ENCODE data around the gene ATP5F1E.

The ATP5F1E gene

DNA sequence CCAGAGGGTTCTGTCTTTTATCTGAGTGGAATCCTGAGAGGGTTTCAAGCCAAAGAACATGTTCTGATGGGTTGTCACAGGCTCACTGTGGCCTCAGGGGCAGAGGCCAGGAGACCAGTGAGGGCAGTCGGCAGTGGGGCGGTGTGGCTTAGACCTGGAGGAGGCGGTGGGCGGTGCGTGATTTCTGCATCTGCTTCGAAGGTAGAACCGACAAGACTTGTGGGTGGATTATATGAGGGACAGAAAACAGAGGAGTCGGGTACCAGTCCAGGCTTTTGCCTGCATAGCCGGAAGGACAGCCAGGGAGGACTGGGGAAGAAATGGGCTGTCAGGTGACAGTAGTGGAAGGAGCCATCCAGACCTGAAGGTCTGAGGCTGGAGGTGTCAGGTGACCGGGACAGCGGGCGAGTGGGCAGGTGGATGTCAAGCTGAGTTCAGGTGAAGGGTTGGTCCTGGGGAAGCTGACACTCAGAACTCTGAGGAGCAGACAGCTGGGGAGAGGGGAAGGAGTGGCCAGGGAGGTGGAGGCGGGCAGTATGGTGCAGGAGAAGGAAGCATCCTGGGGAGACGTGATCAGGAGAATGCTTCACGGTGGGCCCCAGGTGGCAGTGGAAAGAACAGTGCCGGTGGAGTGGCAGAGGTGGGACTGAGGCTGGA is 28.2 kb downstream of the ATP5F1E start:
- Histone ChIP-seq H3K27me3 (ENCODE audit: control insufficient read depth, insufficient read depth, low read length) (no peaks in the 10 kb centered on the region), H3K9ac (ENCODE audit: low read depth, low read length) (no peak overlapping the region), H3K36me3 (ENCODE audit: insufficient read depth, low read length) (peaks cover 20% of the 10 kb centered on the region), H3K4me3 (ENCODE audit: low read length) (no peak overlapping the region), H3K4me2 (ENCODE audit: low read length) (no peak overlapping the region), H3K9me3 (replicated peaks; ENCODE audit: low read length) (no peaks in the 10 kb centered on the region), H3K4me1 (ENCODE audit: control insufficient read depth, insufficient read depth, low read length) (peaks cover 30% of the 10 kb centered on the region)

- H3K9ac ChIP-seq (ENCODE audit: low read depth, low read length) = no peak overlapping the region
- no peaks in the 10 kb centered on the region for H3K9me3 ChIP-seq (replicated peaks; ENCODE audit: low read length)
- peaks cover 24% of the 10 kb centered on the region for H3K36me3 ChIP-seq (ENCODE audit: insufficient read depth, low read length)
- no peak overlapping the region for H3K4me3 ChIP-seq (ENCODE audit: low read length)
- H3K27me3 ChIP-seq (ENCODE audit: control insufficient read depth, insufficient read depth, low read length) = no peaks in the 10 kb centered on the region
- peak overlapping the region; percentile 29 for H3K4me2 ChIP-seq (ENCODE audit: low read length)
- H3K4me1 ChIP-seq (ENCODE audit: control insufficient read depth, insufficient read depth, low read length) = peaks cover 30% of the 10 kb centered on the region
Measured at GRCh38 chr20:59002874-59003399, 29.2 kb downstream of the ATP5F1E start.

GRCh38 chr20:59002388-59002787 is 29.7 kb downstream of the ATP5F1E start:
- Histone ChIP-seq H3K9ac (ENCODE audit: low read depth, low read length) (no peak overlapping the region), H3K9me3 (replicated peaks; ENCODE audit: low read length) (no peaks in the 10 kb centered on the region), H3K4me3 (ENCODE audit: low read length) (no peak overlapping the region), H3K36me3 (ENCODE audit: insufficient read depth, low read length) (peaks cover 30% of the 10 kb centered on the region), H3K27me3 (ENCODE audit: control insufficient read depth, insufficient read depth, low read length) (no peaks in the 10 kb centered on the region), H3K4me2 (ENCODE audit: low read length) (no peak overlapping the region), H3K4me1 (ENCODE audit: control insufficient read depth, insufficient read depth, low read length) (peaks cover 26% of the 10 kb centered on the region)

- H3K27me3 ChIP-seq (ENCODE audit: control insufficient read depth, insufficient read depth, low read length) = no peaks in the 10 kb centered on the region
- no peak overlapping the region for H3K4me3 ChIP-seq (ENCODE audit: low read length)
- no peak overlapping the region for H3K4me2 ChIP-seq (ENCODE audit: low read length)
- H3K36me3 ChIP-seq (ENCODE audit: insufficient read depth, low read length) = peaks cover 37% of the 10 kb centered on the region
- H3K9me3 ChIP-seq (replicated peaks; ENCODE audit: low read length) = no peaks in the 10 kb centered on the region
- H3K9ac ChIP-seq (ENCODE audit: low read depth, low read length) = no peak overlapping the region
- H3K4me1 ChIP-seq (ENCODE audit: control insufficient read depth, insufficient read depth, low read length) = peaks cover 24% of the 10 kb centered on the region
Measured at GRCh38 chr20:59001449-59002171, 30.5 kb downstream of the ATP5F1E start.

GRCh38 chr20:59001068-59001448 is 31.1 kb downstream of the ATP5F1E start:
- H3K27me3 ChIP-seq (ENCODE audit: control insufficient read depth, insufficient read depth, low read length) = no peaks in the 10 kb centered on the region
- H3K9me3 ChIP-seq (replicated peaks; ENCODE audit: low read length) = no peaks in the 10 kb centered on the region
- no peak overlapping the region for H3K4me2 ChIP-seq (ENCODE audit: low read length)
- no peak overlapping the region for H3K9ac ChIP-seq (ENCODE audit: low read depth, low read length)
- H3K36me3 ChIP-seq (ENCODE audit: insufficient read depth, low read length) = peaks cover 43% of the 10 kb centered on the region
- peaks cover 23% of the 10 kb centered on the region for H3K4me1 ChIP-seq (ENCODE audit: control insufficient read depth, insufficient read depth, low read length)
- no peak overlapping the region for H3K4me3 ChIP-seq (ENCODE audit: low read length)

- H3K27me3 ChIP-seq (ENCODE audit: control insufficient read depth, insufficient read depth, low read length) = no peaks in the 10 kb centered on the region
- no peak overlapping the region for H3K4me3 ChIP-seq (ENCODE audit: low read length)
- H3K4me2 ChIP-seq (ENCODE audit: low read length) = no peak overlapping the region
- H3K4me1 ChIP-seq (ENCODE audit: control insufficient read depth, insufficient read depth, low read length) = peaks cover 16% of the 10 kb centered on the region
- no peaks in the 10 kb centered on the region for H3K9me3 ChIP-seq (replicated peaks; ENCODE audit: low read length)
- H3K9ac ChIP-seq (ENCODE audit: low read depth, low read length) = no peak overlapping the region
- peaks cover 50% of the 10 kb centered on the region for H3K36me3 ChIP-seq (ENCODE audit: insufficient read depth, low read length)
Measured at GRCh38 chr20:59000326-59000725, 31.8 kb downstream of the ATP5F1E start.

DNA sequence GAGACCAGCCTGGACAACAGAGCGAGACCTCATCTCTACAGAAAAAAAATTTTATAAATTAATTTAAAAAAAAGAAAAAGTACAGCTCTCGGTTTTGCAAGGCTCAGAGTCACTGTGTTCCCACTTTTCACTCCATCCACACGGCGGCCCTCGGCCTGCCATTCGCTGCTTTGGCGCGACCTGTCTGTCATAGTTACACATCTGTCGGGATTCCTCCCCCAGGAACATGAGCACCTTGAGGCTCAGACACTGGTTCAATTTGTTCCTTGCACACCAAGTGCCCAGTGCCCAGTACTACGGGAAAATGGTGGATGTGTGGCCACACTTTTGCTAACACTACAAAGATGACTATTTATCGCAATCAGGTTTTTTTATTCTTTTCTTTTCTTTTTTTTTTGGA is 33.5 kb downstream of the ATP5F1E start:
- no peak overlapping the region for H3K4me3 ChIP-seq (ENCODE audit: low read length)
- peaks cover 57% of the 10 kb centered on the region for H3K36me3 ChIP-seq (ENCODE audit: insufficient read depth, low read length)
- no peak overlapping the region for H3K4me2 ChIP-seq (ENCODE audit: low read length)
- no peak overlapping the region for H3K9ac ChIP-seq (ENCODE audit: low read depth, low read length)
- no peaks in the 10 kb centered on the region for H3K27me3 ChIP-seq (ENCODE audit: control insufficient read depth, insufficient read depth, low read length)
- peaks cover 6% of the 10 kb centered on the region for H3K4me1 ChIP-seq (ENCODE audit: control insufficient read depth, insufficient read depth, low read length)
- H3K9me3 ChIP-seq (replicated peaks; ENCODE audit: low read length) = no peaks in the 10 kb centered on the region

DNA sequence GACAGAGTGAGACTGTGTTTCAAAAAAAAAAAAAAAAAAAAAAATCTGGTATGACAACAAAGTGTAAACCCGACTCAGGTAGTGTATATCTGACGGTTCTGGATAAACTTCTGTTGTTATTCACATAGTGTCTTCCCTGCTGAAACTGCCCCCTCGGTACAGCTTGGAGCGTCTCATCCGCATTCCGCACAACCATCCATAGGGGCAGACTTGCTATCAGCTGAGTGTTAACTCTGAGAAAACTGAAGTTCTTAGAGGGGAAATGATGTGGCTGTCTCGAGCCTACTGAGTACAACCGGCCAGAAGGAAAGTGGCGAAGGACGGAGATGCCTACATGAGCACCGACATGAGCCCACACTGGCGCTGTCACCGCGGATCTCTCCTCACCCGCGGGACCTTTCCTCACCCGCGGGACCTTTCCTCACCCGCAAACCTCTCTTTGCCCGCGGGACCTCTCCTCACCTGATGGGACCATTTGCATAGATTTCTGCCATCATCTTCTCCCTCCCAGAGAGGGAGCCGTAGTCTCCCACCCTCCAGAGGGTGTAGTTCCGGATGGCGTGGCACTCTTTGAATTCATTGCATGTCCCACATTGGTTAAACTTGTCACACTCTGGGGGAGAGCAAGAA is 34.9 kb downstream of the ATP5F1E start:
- Histone ChIP-seq H3K27me3 (ENCODE audit: control insufficient read depth, insufficient read depth, low read length) (no peaks in the 10 kb centered on the region), H3K4me3 (ENCODE audit: low read length) (no peak overlapping the region), H3K4me2 (ENCODE audit: low read length) (no peak overlapping the region), H3K9me3 (replicated peaks; ENCODE audit: low read length) (no peaks in the 10 kb centered on the region), H3K36me3 (ENCODE audit: insufficient read depth, low read length) (peaks cover 65% of the 10 kb centered on the region), H3K4me1 (ENCODE audit: control insufficient read depth, insufficient read depth, low read length) (no peaks in the 10 kb centered on the region), H3K9ac (ENCODE audit: low read depth, low read length) (no peak overlapping the region)

- peaks cover 70% of the 10 kb centered on the region for H3K36me3 ChIP-seq (ENCODE audit: insufficient read depth, low read length)
- H3K4me1 ChIP-seq (ENCODE audit: control insufficient read depth, insufficient read depth, low read length) = no peaks in the 10 kb centered on the region
Measured at GRCh38 chr20:58996226-58996611, 35.9 kb downstream of the ATP5F1E start.

DNA sequence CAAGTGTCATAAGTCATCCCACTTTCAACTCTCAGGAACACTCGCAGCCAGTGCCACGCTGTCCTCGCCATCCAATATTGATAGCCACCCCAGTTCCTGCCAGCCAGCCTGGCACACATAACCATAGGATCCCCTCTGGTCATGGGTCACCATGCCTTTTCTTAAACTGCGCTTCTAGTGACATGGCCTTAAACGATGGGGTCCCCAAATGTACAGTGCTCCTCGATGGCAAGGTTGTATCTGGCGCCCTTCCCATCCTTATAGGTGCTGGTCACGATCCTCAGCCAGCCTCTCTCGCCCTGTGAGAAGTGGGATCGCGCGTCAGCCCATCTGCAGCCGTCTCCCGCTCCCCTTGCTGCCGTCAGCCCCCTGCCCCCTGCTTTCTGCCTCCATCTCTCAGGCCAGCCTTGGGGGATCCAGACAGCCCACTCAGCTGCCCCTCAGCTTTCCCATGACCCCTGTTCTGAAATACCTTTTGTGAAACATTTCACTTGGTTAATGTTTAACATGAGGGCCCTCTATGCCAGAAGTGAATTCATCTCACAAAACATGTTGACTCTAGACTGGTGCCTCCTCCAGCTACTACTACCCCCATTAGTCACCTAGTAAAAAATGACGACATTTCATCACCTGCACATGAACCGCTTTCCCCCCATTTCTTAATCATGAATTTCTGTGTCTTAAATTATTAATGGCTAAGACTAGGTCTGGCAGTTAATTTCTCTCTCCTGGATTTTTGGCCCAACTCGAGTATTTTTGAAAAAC is 36.5 kb downstream of the ATP5F1E start:
- no peak overlapping the region for H3K9ac ChIP-seq (ENCODE audit: low read depth, low read length)
- no peaks in the 10 kb centered on the region for H3K27me3 ChIP-seq (ENCODE audit: control insufficient read depth, insufficient read depth, low read length)
- H3K4me3 ChIP-seq (ENCODE audit: low read length) = no peak overlapping the region
- peaks cover 73% of the 10 kb centered on the region for H3K36me3 ChIP-seq (ENCODE audit: insufficient read depth, low read length)
- H3K9me3 ChIP-seq (replicated peaks; ENCODE audit: low read length) = no peaks in the 10 kb centered on the region
- no peak overlapping the region for H3K4me2 ChIP-seq (ENCODE audit: low read length)
- no peaks in the 10 kb centered on the region for H3K4me1 ChIP-seq (ENCODE audit: control insufficient read depth, insufficient read depth, low read length)

More at GRCh38 chr20:58996226-58996611, 35.9 kb downstream of the ATP5F1E start:
- no peaks in the 10 kb centered on the region for H3K9me3 ChIP-seq (replicated peaks; ENCODE audit: low read length)
- H3K4me2 ChIP-seq (ENCODE audit: low read length) = no peak overlapping the region
- H3K4me3 ChIP-seq (ENCODE audit: low read length) = no peak overlapping the region
- H3K27me3 ChIP-seq (ENCODE audit: control insufficient read depth, insufficient read depth, low read length) = no peaks in the 10 kb centered on the region
- no peak overlapping the region for H3K9ac ChIP-seq (ENCODE audit: low read depth, low read length)
